ENCODE data around the gene SUSD4.

The SUSD4 gene

GRCh38 chr1:223358826-223359225 lies 5.2 kb downstream of the SUSD4 start:
- DNase-seq (ENCODE audit: low read depth), result no peak

GRCh38 chr1:223355699-223356098 lies 8.3 kb downstream of the SUSD4 start:
- no peak for DNase-seq (ENCODE audit: low read depth)

- no peak for DNase-seq (ENCODE audit: low read depth)
Measured at GRCh38 chr1:223353939-223354338, 10.0 kb downstream of the SUSD4 start.

- no peak for DNase-seq (ENCODE audit: low read depth)
Measured at GRCh38 chr1:223352944-223353343, 11.0 kb downstream of the SUSD4 start.

- DNase-seq (ENCODE audit: low read depth), result no peak
Measured at GRCh38 chr1:223350361-223350908, 13.5 kb downstream of the SUSD4 start.

- DNase-seq (ENCODE audit: low read depth), result no peak
Measured at GRCh38 chr1:223349241-223349640, 14.7 kb downstream of the SUSD4 start.

- no peak for DNase-seq (ENCODE audit: low read depth)
Measured at GRCh38 chr1:223348439-223348838, 15.5 kb downstream of the SUSD4 start.

- no peak for DNase-seq (ENCODE audit: low read depth)
Measured at GRCh38 chr1:223347583-223347982, 16.4 kb downstream of the SUSD4 start.

GRCh38 chr1:223346311-223346710 lies 17.7 kb downstream of the SUSD4 start:
- DNase-seq (ENCODE audit: low read depth), result no peak

GRCh38 chr1:223345720-223346119 lies 18.3 kb downstream of the SUSD4 start:
- DNase-seq (ENCODE audit: low read depth), result no peak

GRCh38 chr1:223344491-223344890 lies 19.5 kb downstream of the SUSD4 start:
- DNase-seq (ENCODE audit: low read depth), result no peak

- DNase-seq (ENCODE audit: low read depth), result no peak
Measured at GRCh38 chr1:223343692-223344091, 20.3 kb downstream of the SUSD4 start.

- DNase-seq (ENCODE audit: low read depth), result no peak
Measured at GRCh38 chr1:223341121-223341520, 22.9 kb downstream of the SUSD4 start.

- no peak for DNase-seq (ENCODE audit: low read depth)
Measured at GRCh38 chr1:223340637-223341036, 23.3 kb downstream of the SUSD4 start.

GRCh38 chr1:223339861-223340260 lies 24.1 kb downstream of the SUSD4 start:
- DNase-seq (ENCODE audit: low read depth), result no peak

- no peak for DNase-seq (ENCODE audit: low read depth)
Measured at GRCh38 chr1:223338811-223339746, 24.9 kb downstream of the SUSD4 start.

GRCh38 chr1:223337174-223337869 lies 26.7 kb downstream of the SUSD4 start:
- no peak for DNase-seq (ENCODE audit: low read depth)

- no peak for DNase-seq (ENCODE audit: low read depth)
Measured at GRCh38 chr1:223334156-223334555, 29.8 kb downstream of the SUSD4 start.

GRCh38 chr1:223332997-223333396 lies 31.0 kb downstream of the SUSD4 start:
- no peak for DNase-seq (ENCODE audit: low read depth)

- no peak for DNase-seq (ENCODE audit: low read depth)
Measured at GRCh38 chr1:223331929-223332328, 32.0 kb downstream of the SUSD4 start.

GRCh38 chr1:223331301-223331700 lies 32.7 kb downstream of the SUSD4 start:
- no peak for DNase-seq (ENCODE audit: low read depth)

- DNase-seq (ENCODE audit: low read depth), result no peak
Measured at GRCh38 chr1:223330466-223330865, 33.5 kb downstream of the SUSD4 start.
